Activated naive CD4-positive, alpha-beta T cell treated with anti-CD3 and anti-CD28 coated beads for 36 hours (primary cell): ENCODE results near the gene CKAP2L. TPM values are rescaled to one million over a fixed set of nuclear protein-coding genes. Genes with fewer than 3 reads are reported as not detected.

Experiments
- CTCF ChIA-PET: fragments of 350-600 bp; sonication (Branson Sonifier 250); formaldehyde crosslinking; loops from one replicate; lab custom pipeline; 2021; ENCODE audit warnings: antibody characterized with exemption; lab: Charles Lee
- DNase-seq: peaks from one replicate; pipeline ENCODE4 v3.0.0-alpha.2; 2020
- H3K27ac Mint-ChIP-seq: one replicate; pipeline ENCODE4 v1.8.0; 2021; ENCODE audit warnings: mild to moderate bottlenecking, mixed read lengths
- H3K27me3 Mint-ChIP-seq: one replicate; pipeline ENCODE4 v1.8.0; 2021; ENCODE audit warnings: low read depth, mixed read lengths
- H3K36me3 Mint-ChIP-seq: one replicate; pipeline ENCODE4 v1.8.0; 2021; ENCODE audit warnings: low read depth, mixed read lengths
- H3K4me1 Mint-ChIP-seq: one replicate; pipeline ENCODE4 v1.8.0; 2021; ENCODE audit warnings: low read depth, mixed read lengths
- H3K4me3 Mint-ChIP-seq: one replicate; pipeline ENCODE4 v1.8.0; 2021; ENCODE audit warnings: mild to moderate bottlenecking, moderate library complexity, mixed read lengths
- H3K9me3 Mint-ChIP-seq: one replicate; pipeline ENCODE4 v1.8.0; 2021; ENCODE audit warnings: mixed read lengths
- intact Hi-C: fragments of 100-400 bp; cut with micrococcal nuclease; formaldehyde crosslinking; loops from one replicate; pipeline ENCODE4 v1.15.1; 2023
- total RNA-seq, 2 experiments: library from RNA; stranded (reverse); gene quantifications; one replicate each; pipeline ENCODE4 v1.2.3, GENCODE V29; 2021

CKAP2L gene
- total RNA-seq, 2 experiments from 2014 or later = 49.2 to 50.8 TPM

DNA sequence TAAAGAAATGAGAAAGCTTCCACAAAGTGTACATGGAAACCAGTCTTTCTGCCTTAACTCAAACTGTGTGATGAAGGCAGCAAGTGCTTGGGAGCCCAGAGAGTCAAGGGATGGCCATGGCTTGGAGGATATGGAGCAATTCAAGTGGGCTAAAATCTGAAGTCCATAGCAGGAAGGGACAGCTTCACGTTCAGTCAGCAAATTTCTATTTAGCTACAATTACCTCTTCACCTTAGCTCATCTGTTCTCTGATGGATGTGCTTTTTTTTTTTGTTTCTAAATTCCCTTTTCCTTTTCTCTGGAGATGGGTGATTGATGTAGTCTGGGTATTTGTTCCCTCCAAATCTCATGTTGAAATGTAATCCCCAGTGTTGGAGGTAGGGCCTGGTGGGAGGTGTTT is 24.8 kb upstream of the CKAP2L start:
- intact Hi-C loops = no loop called here
- Mint-ChIP-seq H3K9me3 (no peaks in the 10 kb centered on the region), H3K4me1 (peaks cover 12% of the 10 kb centered on the region), H3K36me3 (no peaks in the 10 kb centered on the region), H3K27ac (no peak overlapping the region), H3K27me3 (peaks cover 4% of the 10 kb centered on the region), H3K4me3 (no peak overlapping the region)
- CTCF ChIA-PET = interaction anchor here (1.7 kb wide), 1 partner anchor 39 kb away, joined by 6 read pairs; no protein-coding TSS in a partner anchor
- DNase-seq = no peak

- CTCF ChIA-PET = interaction anchor here (0.6 to 1.7 kb wide), 2 partner anchors 39 to 189 kb away, joined by 3 to 6 read pairs; no protein-coding TSS in a partner anchor
- Mint-ChIP-seq H3K4me3 (no peak overlapping the region), H3K27me3 (peaks cover 4% of the 10 kb centered on the region), H3K27ac (no peak overlapping the region), H3K4me1 (peaks cover 8% of the 10 kb centered on the region), H3K9me3 (no peaks in the 10 kb centered on the region), H3K36me3 (no peaks in the 10 kb centered on the region)
- intact Hi-C loops = no loop called here
- DNase-seq = no peak
These were observed 24.2 kb upstream of the CKAP2L start for GRCh38 chr2:112788653-112789052.

DNA sequence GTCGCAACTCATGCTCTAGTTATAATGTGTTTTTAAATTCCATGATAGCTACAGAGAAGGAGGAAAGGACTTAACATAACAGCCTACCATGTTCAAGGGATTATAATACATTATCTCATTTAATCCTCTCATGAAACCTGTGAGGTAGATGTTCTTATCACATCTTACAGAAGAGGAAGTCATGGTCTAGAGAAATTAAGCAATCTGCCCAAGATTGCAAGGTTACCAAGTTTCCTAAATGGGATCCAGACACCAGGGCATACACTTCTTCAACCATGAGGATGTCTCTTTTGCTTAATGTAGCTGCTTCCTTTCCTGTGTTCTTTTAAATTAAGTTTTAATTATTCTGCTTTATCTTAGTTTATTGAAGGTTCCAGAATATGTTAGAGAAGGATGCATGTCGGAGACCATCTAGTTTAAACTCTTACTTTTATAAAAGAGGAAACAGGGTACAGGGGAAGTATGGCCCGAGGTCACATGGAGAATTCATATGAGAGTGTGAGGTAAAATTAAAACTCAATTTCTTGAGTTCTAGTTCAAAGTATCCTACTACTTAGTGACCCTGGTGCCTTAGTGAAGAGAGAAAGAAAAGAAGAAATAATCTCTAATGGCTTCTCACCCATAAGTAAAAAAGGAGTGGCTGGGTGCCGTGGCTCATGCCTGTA is 23.5 kb upstream of the CKAP2L start:
- H3K27me3 Mint-ChIP-seq = peaks cover 4% of the 10 kb centered on the region
- no peak overlapping the region for H3K4me3 Mint-ChIP-seq
- no peaks in the 10 kb centered on the region for H3K36me3 Mint-ChIP-seq
- CTCF ChIA-PET = interaction anchor here (0.6 to 1.7 kb wide), 3 partner anchors 38 to 188 kb away, joined by 3 to 6 read pairs (median 3); no protein-coding TSS in a partner anchor
- H3K9me3 Mint-ChIP-seq = no peaks in the 10 kb centered on the region
- intact Hi-C loops = no loop called here
- H3K27ac Mint-ChIP-seq = no peak overlapping the region
- H3K4me1 Mint-ChIP-seq = peaks cover 3% of the 10 kb centered on the region
- no peak for DNase-seq

GRCh38 chr2:112787294-112787693 is 22.9 kb upstream of the CKAP2L start:
- no peak overlapping the region for H3K4me3 Mint-ChIP-seq
- intact Hi-C loops = no loop called here
- H3K36me3 Mint-ChIP-seq = no peaks in the 10 kb centered on the region
- peaks cover 3% of the 10 kb centered on the region for H3K4me1 Mint-ChIP-seq
- H3K9me3 Mint-ChIP-seq = no peaks in the 10 kb centered on the region
- peaks cover 4% of the 10 kb centered on the region for H3K27me3 Mint-ChIP-seq
- DNase-seq = no peak
- CTCF ChIA-PET = interaction anchor here (1.0 kb wide), 1 partner anchor 95 kb away, joined by 3 read pairs; no protein-coding TSS in a partner anchor
- H3K27ac Mint-ChIP-seq = no peak overlapping the region

DNA sequence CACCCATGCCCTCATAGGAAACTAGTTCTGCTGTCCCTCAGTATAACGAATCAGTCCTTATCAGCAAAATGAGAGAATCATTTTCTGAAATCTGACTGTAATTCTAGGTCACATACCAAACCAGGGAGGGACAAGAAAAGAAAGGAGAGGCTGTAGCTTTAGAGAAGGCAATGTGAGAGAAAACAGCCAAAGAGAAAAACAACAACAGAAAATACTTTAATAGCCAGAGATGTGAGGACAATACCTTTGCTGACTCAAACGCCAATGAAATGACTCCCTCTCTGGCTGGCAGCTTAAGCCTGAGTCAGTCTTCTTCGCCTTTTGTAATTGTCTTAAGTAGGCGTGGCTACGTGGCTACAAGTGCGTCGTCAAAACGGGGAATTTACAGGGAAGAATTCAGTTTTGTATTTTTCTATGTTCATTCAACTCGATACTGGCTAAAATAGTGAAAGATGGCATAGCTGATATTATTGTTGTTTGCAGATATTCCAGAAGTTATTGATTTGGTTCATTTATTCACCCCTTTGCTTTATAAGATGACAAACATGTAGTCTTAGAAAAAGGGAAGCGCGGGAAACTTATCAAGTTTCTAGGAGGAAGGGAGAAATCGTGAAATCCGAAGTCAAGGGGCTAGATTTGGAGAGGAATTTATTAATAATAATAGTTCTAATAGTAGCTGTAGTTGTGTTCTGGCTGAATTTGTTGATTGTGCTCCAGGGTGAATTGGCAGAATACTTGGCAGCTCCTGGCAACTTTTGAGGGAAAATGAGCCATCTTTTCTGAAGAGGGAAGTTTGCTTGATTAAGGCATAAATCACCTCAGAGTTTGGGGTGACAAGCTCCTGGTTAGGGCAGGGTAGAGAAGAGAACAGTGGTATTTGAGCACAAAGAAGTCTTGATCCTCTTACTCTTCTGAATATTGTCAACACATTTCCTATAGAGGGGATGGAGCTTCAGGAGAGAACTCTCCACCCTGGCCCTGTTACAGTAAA is 20.1 kb upstream of the CKAP2L start, which contains the start of gene IL1A:
IL1A (minus strand) TSS at position 295 of the 991 bp plus-strand sequence. CDS start 723 bp downstream, outside the sequence.
- Mint-ChIP-seq H3K27ac (no peak within 1 kb of the TSS), H3K4me3 (no peak within 1 kb of the TSS), H3K36me3 (no peaks in the 10 kb centered on the region), H3K4me1 (peaks cover 3% of the 10 kb centered on the region), H3K27me3 (peaks cover 6% of the 10 kb centered on the region), H3K9me3 (no peaks in the 10 kb centered on the region)
- DNase-seq = peak; percentile 38
- CTCF ChIA-PET = interaction anchor here (1.0 to 2.0 kb wide), 3 partner anchors 31 to 158 kb away, joined by 3 to 5 read pairs (median 3); no protein-coding TSS in a partner anchor
- intact Hi-C loops = loop anchor here (5.0 kb wide), 1 partner anchor 38 kb away; no protein-coding TSS in a partner anchor

- Mint-ChIP-seq H3K9me3 (no peaks in the 10 kb centered on the region), H3K27me3 (peaks cover 6% of the 10 kb centered on the region), H3K36me3 (no peaks in the 10 kb centered on the region), H3K4me1 (peaks cover 3% of the 10 kb centered on the region), H3K27ac (no peak overlapping the region), H3K4me3 (no peak overlapping the region)
- no peak for DNase-seq
- intact Hi-C loops = loop anchor here (5.0 kb wide), 1 partner anchor 39 kb away; no protein-coding TSS in a partner anchor
- CTCF ChIA-PET = interaction anchor here (0.5 kb wide), 1 partner anchor 101 kb away, joined by 7 read pairs; no protein-coding TSS in a partner anchor
These were observed 18.8 kb upstream of the CKAP2L start for GRCh38 chr2:112783187-112783714.

GRCh38 chr2:112782234-112782799 is 17.9 kb upstream of the CKAP2L start:
- Mint-ChIP-seq H3K4me3 (no peak overlapping the region), H3K27me3 (peaks cover 6% of the 10 kb centered on the region), H3K27ac (no peak overlapping the region), H3K4me1 (peaks cover 5% of the 10 kb centered on the region), H3K9me3 (no peaks in the 10 kb centered on the region), H3K36me3 (no peaks in the 10 kb centered on the region)
- CTCF ChIA-PET = no interaction called here
- intact Hi-C loops = loop anchor here (5.0 kb wide), 1 partner anchor 40 kb away; no protein-coding TSS in a partner anchor
- no peak for DNase-seq

DNA sequence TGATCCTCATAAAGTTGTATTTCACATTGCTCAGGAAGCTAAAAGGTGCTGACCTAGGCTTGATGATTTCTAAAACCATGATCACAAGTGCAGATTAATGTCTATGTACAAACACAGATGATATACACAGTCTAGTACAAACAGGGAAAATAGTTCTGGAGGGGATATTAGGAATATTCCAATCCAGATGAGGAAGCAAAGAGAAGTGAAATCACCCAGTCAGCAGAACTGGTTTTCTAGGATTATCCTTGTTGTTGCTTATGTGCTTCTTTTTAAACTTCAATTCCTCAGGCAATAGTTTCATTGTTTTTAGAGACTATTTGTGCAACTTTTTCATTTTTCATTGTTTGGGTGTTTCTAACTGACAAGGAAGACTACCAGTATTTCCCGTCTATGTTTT is 15.2 kb upstream of the CKAP2L start:
- Mint-ChIP-seq H3K36me3 (no peaks in the 10 kb centered on the region), H3K9me3 (no peaks in the 10 kb centered on the region), H3K4me1 (peaks cover 15% of the 10 kb centered on the region), H3K27me3 (peaks cover 5% of the 10 kb centered on the region), H3K4me3 (no peak overlapping the region), H3K27ac (no peak overlapping the region)
- no peak for DNase-seq
- CTCF ChIA-PET = no interaction called here
- intact Hi-C loops = no loop called here

- no peak for DNase-seq
- H3K27ac Mint-ChIP-seq = no peak overlapping the region
- peaks cover 2% of the 10 kb centered on the region for H3K27me3 Mint-ChIP-seq
- peaks cover 12% of the 10 kb centered on the region for H3K4me1 Mint-ChIP-seq
- intact Hi-C loops = no loop called here
- no peaks in the 10 kb centered on the region for H3K9me3 Mint-ChIP-seq
- CTCF ChIA-PET = no interaction called here
- H3K36me3 Mint-ChIP-seq = no peaks in the 10 kb centered on the region
- no peak overlapping the region for H3K4me3 Mint-ChIP-seq
These were observed 12.6 kb upstream of the CKAP2L start for GRCh38 chr2:112777036-112777435.

DNA sequence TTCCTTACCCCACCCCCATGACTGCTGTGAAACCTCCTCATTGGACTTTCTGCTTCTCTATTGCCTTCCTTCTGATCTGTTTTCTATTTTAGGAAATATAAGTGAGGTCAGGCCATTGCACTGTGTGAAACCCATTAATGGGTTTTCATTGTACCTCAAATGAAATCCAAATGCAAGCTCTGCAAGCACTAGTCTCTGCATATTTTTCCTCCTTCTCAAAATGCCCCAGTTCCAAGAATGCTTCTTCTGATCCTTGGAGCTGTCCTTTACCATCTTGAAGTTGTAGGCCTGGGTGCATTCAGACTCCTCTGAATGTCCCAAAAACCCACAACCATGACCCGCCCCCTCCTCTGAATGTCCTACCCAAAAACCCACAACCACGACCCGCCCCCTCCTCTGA is 11.7 kb upstream of the CKAP2L start:
- Mint-ChIP-seq H3K36me3 (no peaks in the 10 kb centered on the region), H3K9me3 (no peaks in the 10 kb centered on the region), H3K4me3 (no peak overlapping the region), H3K4me1 (peaks cover 12% of the 10 kb centered on the region), H3K27ac (no peak overlapping the region), H3K27me3 (no peaks in the 10 kb centered on the region)
- intact Hi-C loops = no loop called here
- DNase-seq = no peak
- CTCF ChIA-PET = interaction anchor here (1.7 kb wide), 1 partner anchor 26 kb away, joined by 4 read pairs; no protein-coding TSS in a partner anchor

- CTCF ChIA-PET = interaction anchor here (1.7 kb wide), 1 partner anchor 25 kb away, joined by 4 read pairs; no protein-coding TSS in a partner anchor
- intact Hi-C loops = no loop called here
- DNase-seq = no peak
- H3K36me3 Mint-ChIP-seq = no peaks in the 10 kb centered on the region
- no peaks in the 10 kb centered on the region for H3K9me3 Mint-ChIP-seq
- H3K27ac Mint-ChIP-seq = no peak overlapping the region
- no peaks in the 10 kb centered on the region for H3K27me3 Mint-ChIP-seq
- H3K4me3 Mint-ChIP-seq = no peak overlapping the region
- peaks cover 12% of the 10 kb centered on the region for H3K4me1 Mint-ChIP-seq
These were observed 10.3 kb upstream of the CKAP2L start for GRCh38 chr2:112774536-112775285.
